GM06990 (cell line): Measurements from ENCODE around the gene IL2RG.

Source experiments
- DNase-seq: peaks from one replicate; pipeline ENCODE4 v3.0.0-alpha.2; 2011; ENCODE audit not compliant: insufficient read length; ENCODE audit errors: extremely low read depth
- H3K27me3 ChIP-seq: replicated peaks from 2 replicates; pipeline ENCODE4 v1.6.0; 2011; ENCODE audit warnings: low read length; ENCODE audit not compliant: control insufficient read depth, insufficient read depth
- H3K36me3 ChIP-seq: 2 replicates; pipeline ENCODE4 v1.5.1; 2011; ENCODE audit warnings: low read length; ENCODE audit not compliant: control insufficient read depth, insufficient read depth
- H3K4me3 ChIP-seq: replicated peaks from 2 replicates; pipeline ENCODE4 v1.5.1; 2011; ENCODE audit warnings: low read depth, mild to moderate bottlenecking, control low read depth, low read length
- TF ChIP-seq, protein P1 (sequence below): IDR thresholded peaks from 2 replicates; pipeline ENCODE4 v1.5.1; 2011; ENCODE audit warnings: low read length, control low read depth, mild to moderate bottlenecking, inconsistent platforms; ENCODE audit not compliant: insufficient read depth, poor library complexity, severe bottlenecking

IL2RG gene

GRCh38 chrX:71082822-71083221 is 28.6 kb downstream of the IL2RG start:
- H3K27me3 ChIP-seq, result no peaks in the 10 kb centered on the region
- no peak overlapping the region for H3K4me3 ChIP-seq
- no peaks in the 10 kb centered on the region for H3K36me3 ChIP-seq
- no peak for DNase-seq
- TF ChIP-seq, protein P1, sequence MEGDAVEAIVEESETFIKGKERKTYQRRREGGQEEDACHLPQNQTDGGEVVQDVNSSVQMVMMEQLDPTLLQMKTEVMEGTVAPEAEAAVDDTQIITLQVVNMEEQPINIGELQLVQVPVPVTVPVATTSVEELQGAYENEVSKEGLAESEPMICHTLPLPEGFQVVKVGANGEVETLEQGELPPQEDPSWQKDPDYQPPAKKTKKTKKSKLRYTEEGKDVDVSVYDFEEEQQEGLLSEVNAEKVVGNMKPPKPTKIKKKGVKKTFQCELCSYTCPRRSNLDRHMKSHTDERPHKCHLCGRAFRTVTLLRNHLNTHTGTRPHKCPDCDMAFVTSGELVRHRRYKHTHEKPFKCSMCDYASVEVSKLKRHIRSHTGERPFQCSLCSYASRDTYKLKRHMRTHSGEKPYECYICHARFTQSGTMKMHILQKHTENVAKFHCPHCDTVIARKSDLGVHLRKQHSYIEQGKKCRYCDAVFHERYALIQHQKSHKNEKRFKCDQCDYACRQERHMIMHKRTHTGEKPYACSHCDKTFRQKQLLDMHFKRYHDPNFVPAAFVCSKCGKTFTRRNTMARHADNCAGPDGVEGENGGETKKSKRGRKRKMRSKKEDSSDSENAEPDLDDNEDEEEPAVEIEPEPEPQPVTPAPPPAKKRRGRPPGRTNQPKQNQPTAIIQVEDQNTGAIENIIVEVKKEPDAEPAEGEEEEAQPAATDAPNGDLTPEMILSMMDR, result no peak

DNA sequence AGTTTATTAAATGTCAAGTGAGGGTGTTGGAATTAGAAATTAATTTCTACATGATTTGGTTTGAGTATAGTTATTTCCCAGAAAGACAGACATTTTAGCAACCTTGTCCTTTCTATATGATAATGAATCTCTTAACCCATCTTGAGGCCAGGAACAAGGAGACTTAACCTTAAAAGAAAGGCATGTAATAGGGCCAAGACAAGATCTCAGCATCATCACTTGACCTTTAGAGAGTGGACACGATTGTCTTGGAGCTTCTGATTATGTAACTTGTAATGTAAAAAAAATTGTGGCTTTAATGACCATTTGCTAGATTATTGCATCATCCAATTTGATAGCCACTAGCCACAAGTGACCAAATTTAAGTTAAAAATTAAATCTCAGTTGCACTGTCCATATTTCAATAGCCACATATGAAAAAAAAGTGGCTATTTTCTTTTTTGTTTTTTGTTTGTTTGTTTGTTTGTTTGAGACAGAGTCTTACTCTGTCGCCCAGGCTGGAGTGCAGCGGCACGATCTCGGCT is 29.2 kb downstream of the IL2RG start:
- TF ChIP-seq, protein P1, result no peak
- H3K27me3 ChIP-seq, result no peaks in the 10 kb centered on the region
- H3K4me3 ChIP-seq, result no peak overlapping the region
- DNase-seq, result no peak
- no peaks in the 10 kb centered on the region for H3K36me3 ChIP-seq

DNA sequence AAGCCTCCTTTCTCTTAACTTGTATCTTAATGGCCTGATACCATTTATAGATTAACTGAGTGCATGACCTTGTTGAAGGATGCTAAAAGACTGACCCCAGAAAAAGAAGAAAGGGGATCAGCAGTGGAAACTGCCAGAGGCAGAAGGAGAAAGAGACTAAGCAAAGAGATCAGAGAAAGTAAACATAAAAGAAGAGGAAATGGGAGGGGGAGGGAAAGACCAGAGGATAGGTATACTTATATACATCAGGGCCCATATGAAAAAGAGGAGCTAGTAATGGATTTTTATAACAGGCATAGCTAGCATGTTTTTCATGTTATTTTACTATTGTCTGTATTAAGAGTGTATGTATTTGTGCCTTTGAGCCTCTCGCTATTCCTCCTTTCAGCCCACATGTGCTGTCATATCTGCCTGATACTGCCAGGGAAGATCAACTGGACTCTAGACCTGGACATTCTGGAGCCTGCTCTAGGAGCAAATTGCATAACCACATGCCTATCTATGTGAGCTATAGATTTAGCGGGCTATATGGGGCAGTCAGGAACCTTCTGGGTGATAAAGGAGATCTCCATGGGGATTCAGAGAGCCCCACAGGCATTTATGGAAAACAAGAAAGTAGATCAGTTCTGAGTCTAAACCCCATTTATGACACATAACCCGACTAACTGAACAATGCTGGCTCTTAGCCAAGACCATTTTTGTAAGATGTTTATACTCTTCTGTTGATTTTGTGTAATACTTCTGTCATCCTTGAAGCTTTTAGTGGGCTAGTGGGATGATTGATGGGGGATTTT is 29.9 kb downstream of the IL2RG start:
- Histone ChIP-seq H3K27me3 (no peaks in the 10 kb centered on the region), H3K4me3 (no peak overlapping the region), H3K36me3 (no peaks in the 10 kb centered on the region)
- no peak for DNase-seq
- TF ChIP-seq, protein P1, result no peak

DNA sequence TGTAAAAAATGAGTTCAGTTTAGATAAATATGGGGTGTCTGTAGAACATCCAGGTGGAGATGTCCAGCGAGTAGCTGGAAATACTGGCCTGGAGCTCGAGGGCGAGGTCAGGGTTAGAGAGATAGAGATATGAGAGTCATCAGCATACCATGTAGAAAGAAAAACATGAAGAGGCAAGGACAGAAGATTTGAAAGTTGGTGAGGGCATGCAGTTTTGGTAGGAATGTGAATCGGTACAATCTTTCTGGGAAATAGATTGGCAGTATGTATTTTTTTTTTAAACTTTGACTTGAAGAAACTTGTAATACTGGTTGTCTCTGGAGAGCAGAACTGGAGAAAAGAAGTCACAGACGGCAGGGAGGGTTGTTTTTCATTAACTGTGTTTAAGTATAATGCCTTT is 40.8 kb downstream of the IL2RG start:
- H3K4me3 ChIP-seq, result no peak overlapping the region
- no peaks in the 10 kb centered on the region for H3K27me3 ChIP-seq
- TF ChIP-seq, protein P1, result no peak
- H3K36me3 ChIP-seq, result no peaks in the 10 kb centered on the region
- DNase-seq, result no peak

- DNase-seq, result peak; percentile 94
- TF ChIP-seq, protein P1, result no peak
- no peaks in the 10 kb centered on the region for H3K36me3 ChIP-seq
These were observed 43.1 kb downstream of the IL2RG start, which contains the start of gene SNX12 for GRCh38 chrX:71068044-71068918. Gene SNX12, minus strand, starts transcription at chrX:71068334. Its CDS starts 28 bp downstream, at chrX:71068306.

More at GRCh38 chrX:71068044-71068918, 43.1 kb downstream of the IL2RG start, which contains the start of gene SNX12:
- Histone ChIP-seq H3K27me3 (no peaks in the 10 kb centered on the region), H3K4me3 (peak within 1 kb of the TSS; percentile 84)
